ENCODE results near the gene CCDC80.

Gene CCDC80

GRCh38 chr3:112633757-112634156 lies 7.2 kb downstream of the CCDC80 start:
- Histone ChIP-seq H3K4me1 (ENCODE audit: control insufficient read depth, insufficient read depth, low read length, poor library complexity, severe bottlenecking) (peaks cover 60% of the 10 kb centered on the region), H3K9me3 (ENCODE audit: control insufficient read depth, low read length) (peaks cover 4% of the 10 kb centered on the region), H3K27ac (ENCODE audit: low read depth, low read length, severe bottlenecking) (peak overlapping the region; percentile 60), H3K4me3 (ENCODE audit: extremely low read depth, insufficient read depth, low read length, poor library complexity, severe bottlenecking) (no peak overlapping the region), H3K36me3 (ENCODE audit: control insufficient read depth, insufficient read depth, low read length) (peaks cover 15% of the 10 kb centered on the region)
- no CpG with 5 or more reads among the region's 1 CpG for WGBS, 2 experiments (ENCODE audit: insufficient coverage in 2 of 2)

- H3K27ac ChIP-seq (ENCODE audit: low read depth, low read length, severe bottlenecking) = no peak overlapping the region
- peaks cover 60% of the 10 kb centered on the region for H3K4me1 ChIP-seq (ENCODE audit: control insufficient read depth, insufficient read depth, low read length, poor library complexity, severe bottlenecking)
- H3K4me3 ChIP-seq (ENCODE audit: extremely low read depth, insufficient read depth, low read length, poor library complexity, severe bottlenecking) = no peak overlapping the region
- peaks cover 4% of the 10 kb centered on the region for H3K9me3 ChIP-seq (ENCODE audit: control insufficient read depth, low read length)
- peaks cover 15% of the 10 kb centered on the region for H3K36me3 ChIP-seq (ENCODE audit: control insufficient read depth, insufficient read depth, low read length)
- 81 to 89% methylated on average over 2 of the region's 3 CpGs for WGBS, 2 experiments (ENCODE audit: insufficient coverage in 2 of 2)
Measured at GRCh38 chr3:112633191-112633590, 7.8 kb downstream of the CCDC80 start.

DNA sequence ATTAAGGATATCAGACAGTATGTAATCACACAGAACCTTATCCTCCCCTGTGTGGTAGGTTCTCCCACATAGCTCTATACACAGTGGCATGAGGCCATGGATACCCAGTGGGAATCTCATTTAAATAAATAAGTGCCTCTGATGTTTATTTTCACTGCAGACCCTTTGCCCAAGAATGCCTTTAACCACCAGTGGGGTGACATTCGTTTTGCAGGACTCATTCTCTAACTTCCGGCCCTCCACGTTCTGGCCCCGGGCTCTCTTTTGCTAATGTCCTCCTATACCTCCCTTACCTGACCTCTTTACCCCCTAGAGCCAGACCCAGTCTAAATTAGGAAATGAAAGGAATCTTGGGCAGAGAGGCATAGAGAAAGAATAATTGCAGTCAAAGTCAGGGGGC lies 8.3 kb downstream of the CCDC80 start:
- Histone ChIP-seq H3K36me3 (ENCODE audit: control insufficient read depth, insufficient read depth, low read length) (peaks cover 16% of the 10 kb centered on the region), H3K27ac (ENCODE audit: low read depth, low read length, severe bottlenecking) (peak overlapping the region; percentile 33), H3K4me3 (ENCODE audit: extremely low read depth, insufficient read depth, low read length, poor library complexity, severe bottlenecking) (no peak overlapping the region), H3K4me1 (ENCODE audit: control insufficient read depth, insufficient read depth, low read length, poor library complexity, severe bottlenecking) (peaks cover 66% of the 10 kb centered on the region), H3K9me3 (ENCODE audit: control insufficient read depth, low read length) (peaks cover 4% of the 10 kb centered on the region)
- WGBS, 2 experiments (ENCODE audit: insufficient coverage in 2 of 2) = 0% methylated on average over 1 of the region's 4 CpGs

DNA sequence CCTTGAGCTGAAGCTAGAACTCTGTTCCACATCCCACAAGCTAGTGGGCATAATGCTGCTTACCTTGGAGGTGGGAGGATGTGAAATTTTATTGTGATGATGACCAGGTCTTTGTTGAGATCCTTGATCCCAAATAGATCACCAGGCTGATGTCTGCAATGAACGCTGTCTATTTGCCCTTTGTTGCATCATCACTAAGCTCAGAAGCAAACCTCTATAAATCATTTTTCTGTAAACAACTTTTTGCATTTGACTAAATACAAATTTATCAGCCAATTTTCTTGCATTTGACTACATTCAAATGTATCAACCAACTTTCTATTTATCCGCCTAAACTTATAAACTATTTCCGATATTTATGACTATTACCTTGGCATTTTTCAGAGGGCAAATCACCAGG lies 9.7 kb downstream of the CCDC80 start:
- peaks cover 24% of the 10 kb centered on the region for H3K36me3 ChIP-seq (ENCODE audit: control insufficient read depth, insufficient read depth, low read length)
- no peak overlapping the region for H3K27ac ChIP-seq (ENCODE audit: low read depth, low read length, severe bottlenecking)
- H3K4me1 ChIP-seq (ENCODE audit: control insufficient read depth, insufficient read depth, low read length, poor library complexity, severe bottlenecking) = peaks cover 78% of the 10 kb centered on the region
- 97 to 100% methylated on average over 2 to 3 of the region's 3 CpGs for WGBS, 2 experiments (ENCODE audit: insufficient coverage in 2 of 2)
- H3K4me3 ChIP-seq (ENCODE audit: extremely low read depth, insufficient read depth, low read length, poor library complexity, severe bottlenecking) = no peak overlapping the region
- H3K9me3 ChIP-seq (ENCODE audit: control insufficient read depth, low read length) = no peaks in the 10 kb centered on the region

DNA sequence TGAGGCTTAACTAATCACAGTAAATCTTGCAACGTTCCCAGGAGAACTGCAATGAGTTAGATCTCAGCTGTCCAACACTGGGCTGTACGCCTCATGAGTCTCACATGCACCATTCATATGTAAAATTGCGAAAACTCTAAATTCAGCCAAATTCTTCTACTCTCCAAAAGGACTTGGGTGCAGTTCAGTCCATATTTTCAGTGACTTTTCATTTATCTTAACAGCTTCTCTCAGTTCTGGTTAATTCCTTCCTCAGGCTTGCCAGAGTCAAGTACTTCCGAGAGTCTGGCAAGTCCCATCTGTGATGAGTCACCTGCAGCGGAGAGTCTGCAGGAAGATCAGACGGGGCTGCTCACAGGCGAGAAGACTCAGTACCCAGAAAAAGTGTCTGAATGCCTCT lies 11.5 kb downstream of the CCDC80 start:
- Histone ChIP-seq H3K27ac (ENCODE audit: low read depth, low read length, severe bottlenecking) (peak overlapping the region; percentile 78), H3K4me3 (ENCODE audit: extremely low read depth, insufficient read depth, low read length, poor library complexity, severe bottlenecking) (no peak overlapping the region), H3K9me3 (ENCODE audit: control insufficient read depth, low read length) (no peaks in the 10 kb centered on the region), H3K4me1 (ENCODE audit: control insufficient read depth, insufficient read depth, low read length, poor library complexity, severe bottlenecking) (peaks cover 74% of the 10 kb centered on the region), H3K36me3 (ENCODE audit: control insufficient read depth, insufficient read depth, low read length) (peaks cover 27% of the 10 kb centered on the region)
- 51 to 63% methylated on average over 5 to 7 of the region's 7 CpGs for WGBS, 2 experiments (ENCODE audit: insufficient coverage in 2 of 2)

GRCh38 chr3:112627919-112628466 lies 12.9 kb downstream of the CCDC80 start:
- H3K36me3 ChIP-seq (ENCODE audit: control insufficient read depth, insufficient read depth, low read length) = peaks cover 36% of the 10 kb centered on the region
- WGBS, 2 experiments (ENCODE audit: insufficient coverage in 2 of 2) = no CpG with 5 or more reads among the region's 1 CpG
- H3K4me1 ChIP-seq (ENCODE audit: control insufficient read depth, insufficient read depth, low read length, poor library complexity, severe bottlenecking) = peaks cover 71% of the 10 kb centered on the region
- H3K9me3 ChIP-seq (ENCODE audit: control insufficient read depth, low read length) = no peaks in the 10 kb centered on the region
- H3K4me3 ChIP-seq (ENCODE audit: extremely low read depth, insufficient read depth, low read length, poor library complexity, severe bottlenecking) = no peak overlapping the region
- H3K27ac ChIP-seq (ENCODE audit: low read depth, low read length, severe bottlenecking) = no peak overlapping the region

DNA sequence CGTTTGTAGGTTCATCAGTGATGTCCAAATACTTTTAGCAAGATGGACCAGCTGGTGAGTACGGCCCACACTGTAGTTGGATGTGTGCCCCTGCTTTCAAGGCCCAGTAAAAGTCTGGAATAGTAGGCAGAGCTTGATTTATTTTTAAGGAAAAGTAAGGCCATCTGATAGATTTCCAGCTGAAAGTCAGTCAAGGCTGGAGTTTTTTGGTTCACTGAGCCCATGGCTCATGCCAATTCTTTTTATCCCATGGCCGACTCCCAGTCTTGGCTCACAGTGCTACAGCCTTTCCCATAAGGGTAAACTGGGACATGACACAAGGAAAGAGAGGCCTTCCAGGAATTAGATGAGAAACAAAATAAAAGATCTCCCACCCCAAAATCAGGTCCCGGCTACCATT lies 13.5 kb downstream of the CCDC80 start:
- H3K9me3 ChIP-seq (ENCODE audit: control insufficient read depth, low read length) = no peaks in the 10 kb centered on the region
- 83 to 90% methylated on average over 2 to 3 of the region's 4 CpGs for WGBS, 2 experiments (ENCODE audit: insufficient coverage in 2 of 2)
- no peak overlapping the region for H3K4me3 ChIP-seq (ENCODE audit: extremely low read depth, insufficient read depth, low read length, poor library complexity, severe bottlenecking)
- H3K36me3 ChIP-seq (ENCODE audit: control insufficient read depth, insufficient read depth, low read length) = peaks cover 41% of the 10 kb centered on the region
- H3K27ac ChIP-seq (ENCODE audit: low read depth, low read length, severe bottlenecking) = peak overlapping the region; percentile 50
- peaks cover 67% of the 10 kb centered on the region for H3K4me1 ChIP-seq (ENCODE audit: control insufficient read depth, insufficient read depth, low read length, poor library complexity, severe bottlenecking)

DNA sequence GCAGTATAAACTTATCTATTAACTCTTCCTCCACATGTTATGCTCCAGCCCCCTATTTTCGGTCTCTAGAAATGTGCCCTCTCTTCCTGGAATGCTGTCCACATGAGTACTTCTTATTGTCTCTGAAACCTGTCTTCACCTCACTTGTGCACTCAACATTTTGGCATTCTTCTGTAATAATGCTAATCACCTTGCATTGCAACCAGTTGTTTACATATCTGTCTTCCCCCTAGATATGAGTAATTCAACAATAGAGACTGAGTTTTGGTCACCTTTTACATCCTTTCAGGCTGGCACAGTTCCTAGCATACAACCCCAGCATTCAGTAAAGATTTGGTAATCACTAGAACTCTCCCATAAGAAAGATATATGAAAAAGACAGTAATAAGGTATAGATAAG lies 17.2 kb downstream of the CCDC80 start:
- peaks cover 36% of the 10 kb centered on the region for H3K4me1 ChIP-seq (ENCODE audit: control insufficient read depth, insufficient read depth, low read length, poor library complexity, severe bottlenecking)
- WGBS, 2 experiments (ENCODE audit: insufficient coverage in 2 of 2) = 90 to 100% methylated on average over 1 of the region's 1 CpG
- H3K9me3 ChIP-seq (ENCODE audit: control insufficient read depth, low read length) = no peaks in the 10 kb centered on the region
- H3K27ac ChIP-seq (ENCODE audit: low read depth, low read length, severe bottlenecking) = no peak overlapping the region
- H3K4me3 ChIP-seq (ENCODE audit: extremely low read depth, insufficient read depth, low read length, poor library complexity, severe bottlenecking) = no peak overlapping the region
- peaks cover 60% of the 10 kb centered on the region for H3K36me3 ChIP-seq (ENCODE audit: control insufficient read depth, insufficient read depth, low read length)

- Histone ChIP-seq H3K4me1 (ENCODE audit: control insufficient read depth, insufficient read depth, low read length, poor library complexity, severe bottlenecking) (peaks cover 36% of the 10 kb centered on the region), H3K36me3 (ENCODE audit: control insufficient read depth, insufficient read depth, low read length) (peaks cover 60% of the 10 kb centered on the region), H3K27ac (ENCODE audit: low read depth, low read length, severe bottlenecking) (no peak overlapping the region), H3K9me3 (ENCODE audit: control insufficient read depth, low read length) (no peaks in the 10 kb centered on the region), H3K4me3 (ENCODE audit: extremely low read depth, insufficient read depth, low read length, poor library complexity, severe bottlenecking) (no peak overlapping the region)
- WGBS, 2 experiments (ENCODE audit: insufficient coverage in 2 of 2) = 91 to 93% methylated on average over 3 to 4 of the region's 5 CpGs
Measured at GRCh38 chr3:112623213-112623612, 17.7 kb downstream of the CCDC80 start.

GRCh38 chr3:112619295-112619694 lies 21.6 kb downstream of the CCDC80 start:
- H3K4me3 ChIP-seq (ENCODE audit: extremely low read depth, insufficient read depth, low read length, poor library complexity, severe bottlenecking) = no peak overlapping the region
- no peak overlapping the region for H3K27ac ChIP-seq (ENCODE audit: low read depth, low read length, severe bottlenecking)
- no CpG with 5 or more reads among the region's 2 CpGs for WGBS, 2 experiments (ENCODE audit: insufficient coverage in 2 of 2)
- H3K36me3 ChIP-seq (ENCODE audit: control insufficient read depth, insufficient read depth, low read length) = peaks cover 81% of the 10 kb centered on the region
- H3K9me3 ChIP-seq (ENCODE audit: control insufficient read depth, low read length) = no peaks in the 10 kb centered on the region
- H3K4me1 ChIP-seq (ENCODE audit: control insufficient read depth, insufficient read depth, low read length, poor library complexity, severe bottlenecking) = peaks cover 11% of the 10 kb centered on the region

- Histone ChIP-seq H3K9me3 (ENCODE audit: control insufficient read depth, low read length) (no peaks in the 10 kb centered on the region), H3K36me3 (ENCODE audit: control insufficient read depth, insufficient read depth, low read length) (peaks cover 68% of the 10 kb centered on the region), H3K4me1 (ENCODE audit: control insufficient read depth, insufficient read depth, low read length, poor library complexity, severe bottlenecking) (peaks cover 3% of the 10 kb centered on the region), H3K27ac (ENCODE audit: low read depth, low read length, severe bottlenecking) (no peak overlapping the region), H3K4me3 (ENCODE audit: extremely low read depth, insufficient read depth, low read length, poor library complexity, severe bottlenecking) (no peak overlapping the region)
- 87 to 95% methylated on average over 2 of the region's 2 CpGs for WGBS, 2 experiments (ENCODE audit: insufficient coverage in 2 of 2)
Measured at GRCh38 chr3:112617285-112617684, 23.7 kb downstream of the CCDC80 start.

All from mesodermal cell (in vitro differentiated cells).